Measurements from ENCODE around the gene C16orf78. TPM values are rescaled to one million over a fixed set of nuclear protein-coding genes. Genes with fewer than 3 reads are reported as not detected.

The C16orf78 gene
- total and polyA plus RNA-seq, 4 donors: not detected

DNA sequence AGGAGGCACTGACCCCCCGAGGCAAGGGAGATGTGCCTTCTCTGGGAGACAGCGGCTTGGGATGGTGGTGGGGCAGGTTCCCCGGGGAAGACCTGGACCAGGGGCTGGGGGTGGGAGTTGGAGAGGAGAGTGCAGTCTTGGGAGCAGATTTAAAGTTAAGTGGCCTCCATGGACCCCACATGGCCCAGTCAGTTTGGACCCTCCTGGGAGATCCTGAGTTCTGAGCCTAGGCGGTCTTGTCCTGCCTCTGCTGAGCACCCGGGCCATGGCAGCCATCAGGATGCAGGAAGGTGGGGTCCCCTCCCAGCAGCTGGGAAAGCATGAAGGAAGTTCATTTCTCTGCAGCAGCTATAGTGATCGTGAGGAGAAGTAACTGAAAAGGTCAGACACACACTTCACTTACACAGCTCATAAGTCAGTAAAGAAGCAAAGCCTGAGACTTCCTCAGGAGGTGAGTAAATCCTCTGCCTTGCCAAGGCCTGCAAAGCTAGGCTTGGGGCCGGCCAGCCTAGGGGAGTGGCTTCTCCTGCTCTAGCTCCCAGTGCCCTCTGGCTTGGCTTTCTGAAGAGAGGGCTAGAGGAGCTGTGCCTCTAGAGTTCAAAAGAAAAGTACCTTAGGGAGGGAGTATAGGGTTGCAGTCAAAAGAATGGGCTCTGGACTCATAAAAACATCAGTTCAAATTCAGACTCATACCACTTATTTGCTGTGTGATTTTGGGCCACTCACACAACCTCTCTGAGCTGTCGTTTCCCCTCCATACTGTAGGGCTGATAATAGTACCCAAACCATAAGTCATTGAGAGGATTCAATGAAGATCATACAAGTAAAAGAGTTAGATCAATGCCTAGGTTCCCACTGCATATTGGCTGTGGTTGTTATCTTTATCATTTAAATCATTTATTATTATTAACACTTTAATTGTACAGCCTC lies 31.0 kb upstream of the C16orf78 start:
- Histone ChIP-seq H3K4me3 (no peak overlapping the region), H3K9me3 (ENCODE audit: control insufficient read depth in 4 of 4, insufficient read depth in 3 of 4, low read length in 3 of 4) (no peaks in the 10 kb centered on the region), H3K9ac (ENCODE audit: insufficient read depth in 1 of 2, low read length in 2 of 2) (no peak overlapping the region), H3K4me1 (ENCODE audit: control insufficient read depth in 5 of 5, insufficient read depth in 5 of 5, low read length in 5 of 5) (no peaks in the 10 kb centered on the region), H3K36me3 (ENCODE audit: control insufficient read depth in 4 of 4, insufficient read depth in 4 of 4, low read length in 4 of 4) (no peaks in the 10 kb centered on the region), H3K27me3 (ENCODE audit: control insufficient read depth in 3 of 3, insufficient read depth in 3 of 3, low read length in 2 of 3) (no peaks in the 10 kb centered on the region), H3K27ac (ENCODE audit: low read depth in 1 of 2, low read length in 1 of 2) (no peak overlapping the region)
- ATAC-seq (ENCODE audit: insufficient read depth, low FRiP score): no peak
- 50 to 54% methylated on average over 8 of the region's 8 CpGs for WGBS, 2 donors
- no peak for DNase-seq
- TF ChIP-seq, protein P1, sequence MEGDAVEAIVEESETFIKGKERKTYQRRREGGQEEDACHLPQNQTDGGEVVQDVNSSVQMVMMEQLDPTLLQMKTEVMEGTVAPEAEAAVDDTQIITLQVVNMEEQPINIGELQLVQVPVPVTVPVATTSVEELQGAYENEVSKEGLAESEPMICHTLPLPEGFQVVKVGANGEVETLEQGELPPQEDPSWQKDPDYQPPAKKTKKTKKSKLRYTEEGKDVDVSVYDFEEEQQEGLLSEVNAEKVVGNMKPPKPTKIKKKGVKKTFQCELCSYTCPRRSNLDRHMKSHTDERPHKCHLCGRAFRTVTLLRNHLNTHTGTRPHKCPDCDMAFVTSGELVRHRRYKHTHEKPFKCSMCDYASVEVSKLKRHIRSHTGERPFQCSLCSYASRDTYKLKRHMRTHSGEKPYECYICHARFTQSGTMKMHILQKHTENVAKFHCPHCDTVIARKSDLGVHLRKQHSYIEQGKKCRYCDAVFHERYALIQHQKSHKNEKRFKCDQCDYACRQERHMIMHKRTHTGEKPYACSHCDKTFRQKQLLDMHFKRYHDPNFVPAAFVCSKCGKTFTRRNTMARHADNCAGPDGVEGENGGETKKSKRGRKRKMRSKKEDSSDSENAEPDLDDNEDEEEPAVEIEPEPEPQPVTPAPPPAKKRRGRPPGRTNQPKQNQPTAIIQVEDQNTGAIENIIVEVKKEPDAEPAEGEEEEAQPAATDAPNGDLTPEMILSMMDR (IDR thresholded peaks at IDR 0.05; ENCODE audit: control extremely low read depth, extremely low read depth): no peak

DNA sequence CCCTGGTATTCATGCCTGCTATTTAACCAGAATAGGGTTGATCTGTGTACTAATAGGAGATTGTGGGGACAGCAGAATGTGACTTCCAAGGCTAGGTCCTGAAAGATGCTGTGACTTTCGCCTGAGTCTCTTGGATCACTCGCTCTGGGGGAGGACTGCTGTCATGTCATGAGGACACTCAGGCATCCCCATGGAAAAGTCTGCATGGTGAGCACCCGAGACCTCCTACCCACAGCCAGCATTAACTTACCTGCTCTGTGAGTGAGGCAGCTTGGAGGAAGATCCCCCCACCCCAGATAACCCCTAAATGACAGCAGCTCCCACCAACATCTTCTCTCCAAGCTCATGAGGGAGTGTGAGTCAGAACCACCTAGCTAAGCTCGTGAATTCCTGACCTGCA lies 30.3 kb upstream of the C16orf78 start:
- no peaks in the 10 kb centered on the region for H3K4me1 ChIP-seq (ENCODE audit: control insufficient read depth in 5 of 5, insufficient read depth in 5 of 5, low read length in 5 of 5)
- no peaks in the 10 kb centered on the region for H3K36me3 ChIP-seq (ENCODE audit: control insufficient read depth in 4 of 4, insufficient read depth in 4 of 4, low read length in 4 of 4)
- DNase-seq (no peak), ATAC-seq (ENCODE audit: insufficient read depth, low FRiP score) (no peak)
- H3K9me3 ChIP-seq (ENCODE audit: control insufficient read depth in 4 of 4, insufficient read depth in 3 of 4, low read length in 3 of 4): no peaks in the 10 kb centered on the region
- TF ChIP-seq, protein P1 (IDR thresholded peaks at IDR 0.05; ENCODE audit: control extremely low read depth, extremely low read depth): no peak
- H3K4me3 ChIP-seq: no peak overlapping the region
- H3K27ac ChIP-seq (ENCODE audit: low read depth in 1 of 2, low read length in 1 of 2): no peak overlapping the region
- no peak overlapping the region for H3K9ac ChIP-seq (ENCODE audit: insufficient read depth in 1 of 2, low read length in 2 of 2)
- H3K27me3 ChIP-seq (ENCODE audit: control insufficient read depth in 3 of 3, insufficient read depth in 3 of 3, low read length in 2 of 3): no peaks in the 10 kb centered on the region
- 77 to 82% methylated on average over 4 of the region's 4 CpGs for WGBS, 2 donors

DNA sequence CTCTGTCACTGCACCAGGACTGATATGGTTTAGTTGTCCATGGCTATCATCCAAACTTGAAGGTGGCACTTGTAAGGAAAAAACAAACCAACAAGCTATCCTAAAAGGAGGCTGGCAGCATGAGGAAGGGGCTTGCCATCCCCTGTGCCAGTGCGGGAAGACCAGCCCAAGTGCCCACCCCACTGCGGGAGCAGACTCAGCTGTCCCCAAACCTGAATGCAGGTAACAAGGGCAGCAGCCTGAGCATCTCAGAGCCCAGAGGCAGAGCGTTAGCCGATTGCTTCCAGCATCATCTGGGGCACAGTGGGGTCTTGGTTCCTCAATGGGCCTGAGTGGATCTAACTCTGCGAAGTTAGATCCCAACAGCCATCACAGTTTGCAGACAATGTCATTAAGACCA lies 29.2 kb upstream of the C16orf78 start:
- no peaks in the 10 kb centered on the region for H3K4me1 ChIP-seq (ENCODE audit: control insufficient read depth in 5 of 5, insufficient read depth in 5 of 5, low read length in 5 of 5)
- H3K27ac ChIP-seq (ENCODE audit: low read depth in 1 of 2, low read length in 1 of 2): no peak overlapping the region
- TF ChIP-seq, protein P1 (IDR thresholded peaks at IDR 0.05; ENCODE audit: control extremely low read depth, extremely low read depth): no peak
- no peaks in the 10 kb centered on the region for H3K27me3 ChIP-seq (ENCODE audit: control insufficient read depth in 3 of 3, insufficient read depth in 3 of 3, low read length in 2 of 3)
- no peaks in the 10 kb centered on the region for H3K9me3 ChIP-seq (ENCODE audit: control insufficient read depth in 4 of 4, insufficient read depth in 3 of 4, low read length in 3 of 4)
- H3K36me3 ChIP-seq (ENCODE audit: control insufficient read depth in 4 of 4, insufficient read depth in 4 of 4, low read length in 4 of 4): no peaks in the 10 kb centered on the region
- no peak overlapping the region for H3K4me3 ChIP-seq
- H3K9ac ChIP-seq (ENCODE audit: insufficient read depth in 1 of 2, low read length in 2 of 2): no peak overlapping the region
- ATAC-seq (ENCODE audit: insufficient read depth, low FRiP score) (no peak), DNase-seq (no peak)
- 84 to 87% methylated on average over 5 of the region's 5 CpGs for WGBS, 2 donors
